ENCODE data around the gene EVC2.

Gene EVC2, protein sequence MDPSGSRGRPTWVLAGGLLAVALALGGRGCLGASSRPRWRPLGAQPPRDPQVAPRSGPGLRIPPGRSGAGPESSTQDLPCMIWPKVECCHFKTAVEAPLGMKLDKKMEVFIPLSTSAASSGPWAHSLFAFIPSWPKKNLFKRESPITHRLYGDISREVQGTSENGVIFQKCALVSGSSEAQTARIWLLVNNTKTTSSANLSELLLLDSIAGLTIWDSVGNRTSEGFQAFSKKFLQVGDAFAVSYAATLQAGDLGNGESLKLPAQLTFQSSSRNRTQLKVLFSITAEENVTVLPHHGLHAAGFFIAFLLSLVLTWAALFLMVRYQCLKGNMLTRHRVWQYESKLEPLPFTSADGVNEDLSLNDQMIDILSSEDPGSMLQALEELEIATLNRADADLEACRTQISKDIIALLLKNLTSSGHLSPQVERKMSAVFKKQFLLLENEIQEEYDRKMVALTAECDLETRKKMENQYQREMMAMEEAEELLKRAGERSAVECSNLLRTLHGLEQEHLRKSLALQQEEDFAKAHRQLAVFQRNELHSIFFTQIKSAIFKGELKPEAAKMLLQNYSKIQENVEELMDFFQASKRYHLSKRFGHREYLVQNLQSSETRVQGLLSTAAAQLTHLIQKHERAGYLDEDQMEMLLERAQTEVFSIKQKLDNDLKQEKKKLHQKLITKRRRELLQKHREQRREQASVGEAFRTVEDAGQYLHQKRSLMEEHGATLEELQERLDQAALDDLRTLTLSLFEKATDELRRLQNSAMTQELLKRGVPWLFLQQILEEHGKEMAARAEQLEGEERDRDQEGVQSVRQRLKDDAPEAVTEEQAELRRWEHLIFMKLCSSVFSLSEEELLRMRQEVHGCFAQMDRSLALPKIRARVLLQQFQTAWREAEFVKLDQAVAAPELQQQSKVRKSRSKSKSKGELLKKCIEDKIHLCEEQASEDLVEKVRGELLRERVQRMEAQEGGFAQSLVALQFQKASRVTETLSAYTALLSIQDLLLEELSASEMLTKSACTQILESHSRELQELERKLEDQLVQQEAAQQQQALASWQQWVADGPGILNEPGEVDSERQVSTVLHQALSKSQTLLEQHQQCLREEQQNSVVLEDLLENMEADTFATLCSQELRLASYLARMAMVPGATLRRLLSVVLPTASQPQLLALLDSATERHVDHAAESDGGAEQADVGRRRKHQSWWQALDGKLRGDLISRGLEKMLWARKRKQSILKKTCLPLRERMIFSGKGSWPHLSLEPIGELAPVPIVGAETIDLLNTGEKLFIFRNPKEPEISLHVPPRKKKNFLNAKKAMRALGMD

DNA sequence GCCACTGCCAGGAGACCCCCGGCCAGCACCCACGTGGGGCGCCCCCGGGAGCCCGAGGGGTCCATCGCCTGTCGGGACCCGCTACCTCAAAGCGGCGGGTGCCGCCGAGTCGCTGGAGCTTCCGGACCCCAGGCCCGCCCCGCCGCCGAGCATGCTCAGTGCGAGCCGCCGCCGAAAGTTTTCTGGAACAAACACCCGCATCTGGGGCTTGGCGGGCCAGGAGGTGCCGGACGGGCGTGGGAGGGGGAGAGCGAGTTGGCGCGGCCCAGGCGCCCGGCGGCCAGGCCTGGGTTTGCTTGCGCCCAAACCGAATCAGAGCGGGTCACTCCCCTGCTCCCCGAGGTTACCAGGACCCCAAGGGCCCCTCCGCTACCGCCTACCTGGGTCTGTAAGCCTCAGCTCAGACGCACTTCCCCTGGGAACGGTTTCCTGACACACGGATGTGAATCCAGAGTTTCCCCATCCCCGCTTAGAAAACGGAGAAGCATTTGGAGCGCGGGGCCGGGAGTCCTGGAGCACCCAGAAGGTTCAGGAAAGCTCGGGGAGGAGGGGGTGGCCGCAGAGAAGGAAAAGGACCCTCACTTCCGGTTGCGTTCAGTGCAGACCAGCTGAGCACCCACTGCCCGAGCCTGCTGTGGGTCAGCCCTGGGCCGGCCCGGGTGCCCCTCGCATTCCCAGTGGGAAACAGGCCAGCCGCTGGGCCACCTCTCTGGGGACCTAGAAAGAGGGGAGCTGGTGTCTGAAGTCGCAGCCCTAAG lies at the start of gene EVC2:
Gene EVC2 (minus strand): TSS at position 111 of the 758 bp plus-strand sequence. CDS start 46 bp downstream, at position 65.
- peak; percentile 68 for DNase-seq

- DNase-seq, result no peak
These were observed 49.6 kb upstream of the EVC2 start for GRCh38 chr4:5757954-5758353.

DNA sequence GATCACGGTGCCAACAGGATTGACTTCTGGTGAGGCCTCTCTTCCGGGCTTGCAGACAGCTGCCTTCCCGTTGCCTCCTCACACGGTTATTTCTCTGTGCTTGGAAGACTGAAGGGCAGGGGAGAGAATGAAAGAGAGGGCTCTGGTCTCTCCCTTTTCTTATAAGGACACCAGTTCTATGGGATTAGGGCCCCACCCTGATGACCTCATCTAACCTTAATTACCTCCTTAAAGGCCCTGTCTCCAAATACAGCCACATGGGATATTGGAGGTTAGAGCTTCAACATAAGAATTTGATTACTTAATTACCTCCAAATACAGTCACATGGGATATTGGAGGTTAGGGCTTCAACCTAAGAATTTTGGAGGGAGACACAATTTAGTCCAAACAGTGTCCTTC lies 49.2 kb upstream of the EVC2 start:
- no peak for DNase-seq

DNA sequence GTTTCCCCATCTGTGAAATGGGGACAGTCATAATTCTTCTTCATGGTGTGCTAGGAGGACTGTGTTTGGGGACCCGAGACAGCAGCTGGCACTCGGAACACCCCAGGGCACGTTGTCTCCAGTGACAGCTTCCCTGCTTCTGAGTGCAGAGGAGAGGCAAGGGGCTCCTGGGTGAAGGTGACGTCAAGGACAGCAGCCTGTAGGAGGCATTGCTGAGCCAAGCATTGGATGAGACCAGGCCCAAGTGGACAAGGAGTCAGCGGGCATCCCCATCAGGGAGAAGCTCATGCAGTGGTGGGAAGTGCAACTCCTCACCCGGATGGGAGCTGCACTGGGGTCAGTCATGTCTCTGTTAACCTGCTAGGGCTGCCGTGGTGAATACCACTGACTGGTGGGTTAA lies 48.7 kb upstream of the EVC2 start:
- no peak for DNase-seq

GRCh38 chr4:5756271-5756670 lies 47.9 kb upstream of the EVC2 start:
- no peak for DNase-seq

DNA sequence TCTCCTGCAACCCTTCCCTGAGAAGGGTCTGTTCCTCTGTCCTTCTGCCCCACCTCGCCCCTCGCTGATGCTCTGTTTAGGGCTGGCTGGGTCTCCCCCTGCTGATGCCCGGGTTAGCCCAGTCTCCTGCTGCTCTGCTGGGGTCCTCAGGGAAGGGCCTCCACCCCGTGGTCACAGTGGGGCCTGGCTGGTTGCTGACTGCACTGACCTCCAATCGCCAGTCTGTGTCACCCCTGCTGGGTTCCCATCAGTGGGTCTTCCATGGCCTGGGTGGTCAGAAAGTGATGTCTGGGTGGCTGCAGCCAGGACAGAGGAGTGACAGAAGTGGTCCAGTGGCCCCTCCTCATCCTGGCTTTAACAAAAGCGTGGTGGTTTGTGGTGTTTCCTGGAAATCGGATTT lies 47.3 kb upstream of the EVC2 start:
- DNase-seq, result no peak

DNA sequence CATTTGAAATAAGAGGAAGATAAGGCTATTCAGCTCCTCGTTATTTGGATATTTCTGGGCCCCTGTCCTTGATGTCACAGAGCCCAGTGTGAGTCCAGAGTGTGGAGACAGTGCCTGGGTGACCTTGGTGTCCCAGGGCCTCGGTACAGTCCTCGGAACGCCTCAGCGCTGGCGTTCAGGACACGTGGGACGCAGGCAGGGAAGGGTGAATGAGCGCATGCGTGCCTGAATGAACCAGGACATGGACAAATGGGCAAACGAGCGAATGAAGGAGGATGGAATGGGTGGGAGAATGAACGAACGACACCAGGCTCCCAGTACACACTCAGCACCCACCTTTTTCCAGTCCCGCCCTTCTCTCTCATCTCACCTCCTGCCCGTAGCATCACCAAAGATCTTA lies 46.8 kb upstream of the EVC2 start:
- no peak for DNase-seq

DNA sequence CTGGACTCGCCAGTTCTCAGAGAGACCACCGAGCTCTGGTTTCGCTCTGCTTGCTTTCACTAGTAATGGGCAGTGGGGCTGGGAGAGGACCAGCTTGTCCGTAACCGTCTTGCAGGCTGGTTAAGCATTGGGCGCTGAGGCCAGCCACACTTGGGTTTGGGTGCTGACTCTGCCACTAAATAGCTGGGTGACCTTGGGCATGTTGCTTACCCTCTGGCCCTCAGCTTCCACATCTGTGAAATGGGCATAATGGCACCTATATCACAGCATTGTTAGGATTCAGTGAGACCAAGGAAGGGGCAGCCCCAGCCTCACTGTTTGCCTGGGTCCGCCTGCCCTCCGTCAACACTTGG lies 46.1 kb upstream of the EVC2 start:
- no peak for DNase-seq

- no peak for DNase-seq
These were observed 45.6 kb upstream of the EVC2 start for GRCh38 chr4:5753766-5754528.

- no peak for DNase-seq
These were observed 45.0 kb upstream of the EVC2 start for GRCh38 chr4:5753366-5753765.

DNA sequence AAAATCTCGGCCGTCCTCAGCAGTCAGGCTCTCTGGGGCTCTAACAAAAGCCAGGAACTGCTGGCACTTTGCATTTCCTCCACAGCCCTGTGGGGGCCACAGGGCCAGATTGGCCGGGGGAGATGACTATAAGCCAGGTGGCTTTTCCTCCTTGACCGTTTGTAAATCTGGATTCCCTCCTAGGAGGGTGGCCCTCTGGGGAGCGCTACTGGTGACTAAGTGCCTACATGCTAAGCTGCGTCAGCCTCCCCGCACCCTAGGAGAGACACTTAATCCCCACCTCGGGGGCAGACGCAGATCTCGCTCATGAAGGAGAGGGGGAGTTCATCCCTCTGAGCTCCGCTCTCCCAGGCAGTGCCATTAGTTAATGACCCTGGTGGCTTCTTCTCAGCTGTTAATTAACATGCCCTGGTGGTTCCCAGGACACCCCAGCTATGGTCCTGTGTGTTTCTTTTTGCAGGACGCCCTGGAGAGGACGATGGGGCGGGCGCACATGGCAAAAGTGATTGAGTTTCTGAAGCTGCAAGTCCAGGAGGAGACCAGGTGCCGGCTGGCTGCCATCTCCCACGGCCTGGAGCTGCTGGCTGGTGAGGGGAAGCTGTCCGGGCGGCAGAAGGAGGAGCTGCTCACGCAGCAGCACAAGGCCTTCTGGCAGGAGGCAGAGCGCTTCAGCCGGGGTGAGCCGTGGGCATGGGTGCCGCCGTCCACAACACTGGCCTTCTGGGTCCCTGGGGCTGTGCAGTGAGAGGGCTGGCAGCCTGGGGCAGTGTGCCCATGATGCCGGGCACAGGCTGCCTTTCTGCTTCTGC lies 44.2 kb upstream of the EVC2 start:
- no peak for DNase-seq

DNA sequence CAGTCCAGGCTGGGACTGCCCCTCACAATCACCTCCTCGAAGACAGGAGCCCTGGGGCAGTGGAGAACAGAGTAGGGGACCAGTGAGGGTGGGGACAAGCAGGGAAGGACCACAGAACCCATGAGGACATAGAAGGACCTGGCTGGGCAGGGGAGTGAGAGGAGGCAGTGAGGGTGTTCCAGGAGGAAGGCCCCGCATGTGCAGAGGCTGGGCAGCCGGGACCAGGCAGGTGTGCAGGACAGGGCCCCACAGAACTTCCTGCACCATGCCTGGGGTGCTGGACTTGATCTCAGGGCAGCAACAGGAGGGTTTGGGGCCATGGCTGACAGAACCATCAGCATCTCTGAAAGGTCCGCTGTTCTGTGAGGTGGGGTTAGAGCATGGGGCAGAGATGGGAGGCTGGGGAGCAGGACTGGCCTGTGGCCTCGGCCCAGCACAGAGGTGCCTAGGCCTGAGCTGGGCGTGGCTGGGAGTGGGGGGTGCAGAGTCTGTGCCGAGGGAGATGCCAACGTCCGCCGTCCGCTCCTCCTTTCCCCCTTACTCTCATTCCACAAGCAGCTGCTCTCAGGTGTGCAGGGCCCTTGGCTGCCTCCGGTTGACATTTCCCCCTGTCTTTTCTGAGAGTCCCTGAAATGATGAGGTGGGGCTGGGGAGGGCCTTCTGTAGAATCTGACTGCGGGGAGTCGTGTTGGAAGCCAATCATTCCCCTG lies 43.5 kb upstream of the EVC2 start:
- DNase-seq, result no peak

DNA sequence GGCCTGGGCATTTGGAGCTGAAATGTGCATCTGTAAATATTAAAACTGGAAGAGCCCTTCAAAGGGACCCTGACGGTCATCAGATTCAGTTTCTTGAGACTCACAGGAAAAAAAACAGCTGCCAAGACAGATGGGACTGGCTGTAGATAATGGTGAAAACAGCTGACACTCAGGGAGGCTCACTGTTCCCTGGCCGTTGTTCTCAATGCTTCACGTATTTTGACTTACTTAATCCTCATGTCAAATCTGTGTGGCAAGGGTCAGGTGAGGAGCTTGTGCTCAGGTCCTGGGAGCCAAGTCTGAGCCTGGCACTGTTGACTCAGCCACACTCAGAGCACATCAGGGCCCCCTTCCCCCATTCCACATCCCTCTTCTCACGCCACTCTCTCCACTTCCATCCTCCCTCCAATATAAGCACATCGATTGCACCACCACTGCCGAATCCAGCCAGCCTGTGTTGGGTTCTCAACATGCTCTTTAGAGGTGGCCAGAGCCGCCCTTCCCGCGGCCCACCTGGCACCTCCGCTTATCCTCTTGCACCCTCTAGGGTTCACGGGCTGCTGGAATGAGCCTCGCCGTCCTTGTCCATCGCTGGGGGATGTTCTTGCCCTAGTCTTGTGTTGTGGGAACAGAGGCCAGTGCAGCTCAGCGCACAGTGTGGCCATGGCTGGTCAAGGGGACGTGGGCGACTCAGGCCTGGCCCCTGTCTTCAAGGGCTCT lies 42.7 kb upstream of the EVC2 start:
- DNase-seq, result no peak

- DNase-seq, result no peak
These were observed 41.9 kb upstream of the EVC2 start for GRCh38 chr4:5750052-5750945.

GRCh38 chr4:5749568-5749967 lies 41.2 kb upstream of the EVC2 start:
- no peak for DNase-seq

DNA sequence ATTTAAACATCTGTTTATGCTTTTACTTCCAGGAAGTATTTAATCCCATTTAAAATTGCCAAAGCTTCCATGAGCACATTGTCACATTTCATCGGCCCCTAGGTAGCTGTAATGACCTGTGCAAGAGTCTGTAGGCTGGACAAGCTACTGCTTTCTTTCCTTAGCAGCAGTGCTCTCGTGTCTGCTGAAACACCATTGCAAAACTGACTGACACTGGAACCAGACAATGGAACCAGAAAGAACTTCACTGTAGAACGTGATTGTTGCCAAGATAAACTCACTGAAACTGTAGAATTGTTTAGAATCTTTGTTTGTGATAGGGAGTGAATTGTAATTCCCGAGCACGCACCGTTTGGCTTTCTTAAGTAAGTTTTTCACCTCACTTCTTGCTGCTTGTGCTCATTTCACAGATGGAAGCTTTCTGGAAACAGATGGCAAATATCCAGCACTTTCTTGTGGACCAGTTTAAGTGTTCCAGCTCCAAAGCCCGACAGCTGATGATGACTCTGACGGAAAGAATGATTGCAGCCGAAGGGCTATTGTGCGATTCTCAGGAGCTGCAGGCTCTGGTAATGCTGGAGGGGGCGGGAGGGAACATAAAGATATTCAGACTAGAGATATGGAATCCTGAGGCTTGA lies 39.5 kb upstream of the EVC2 start:
- no peak for DNase-seq

GRCh38 chr4:5746829-5747737 lies 38.7 kb upstream of the EVC2 start:
- DNase-seq, result no peak
